T-helper 1 cell treated with Interleukin-12 subunit alpha and Interleukin-12 subunit beta and Interleukin-4 antibody, amounts not matched to agents 30 ng/mL and 1 ng/mL, for 36 hours (primary cell): ENCODE results near the gene CFAP52. TPM values are rescaled to one million over a fixed set of nuclear protein-coding genes. Genes with fewer than 3 reads are reported as not detected.
"Not testable (repeated sequence)": the region's sequence is repeated elsewhere in the genome, so short reads cannot be mapped to it uniquely, and the experiment has no call there.

Experiments used
- intact Hi-C: fragments of 100-400 bp; cut with micrococcal nuclease; formaldehyde crosslinking; loops from one replicate; pipeline ENCODE4 v1.15.1; 2024
- total RNA-seq: library from RNA; stranded (reverse); gene quantifications from 2 replicates; pipeline ENCODE4 v1.2.3, GENCODE V29; 2022

The CFAP52 gene
- total RNA-seq, 1 donor from 2014 or later, result not detected

DNA sequence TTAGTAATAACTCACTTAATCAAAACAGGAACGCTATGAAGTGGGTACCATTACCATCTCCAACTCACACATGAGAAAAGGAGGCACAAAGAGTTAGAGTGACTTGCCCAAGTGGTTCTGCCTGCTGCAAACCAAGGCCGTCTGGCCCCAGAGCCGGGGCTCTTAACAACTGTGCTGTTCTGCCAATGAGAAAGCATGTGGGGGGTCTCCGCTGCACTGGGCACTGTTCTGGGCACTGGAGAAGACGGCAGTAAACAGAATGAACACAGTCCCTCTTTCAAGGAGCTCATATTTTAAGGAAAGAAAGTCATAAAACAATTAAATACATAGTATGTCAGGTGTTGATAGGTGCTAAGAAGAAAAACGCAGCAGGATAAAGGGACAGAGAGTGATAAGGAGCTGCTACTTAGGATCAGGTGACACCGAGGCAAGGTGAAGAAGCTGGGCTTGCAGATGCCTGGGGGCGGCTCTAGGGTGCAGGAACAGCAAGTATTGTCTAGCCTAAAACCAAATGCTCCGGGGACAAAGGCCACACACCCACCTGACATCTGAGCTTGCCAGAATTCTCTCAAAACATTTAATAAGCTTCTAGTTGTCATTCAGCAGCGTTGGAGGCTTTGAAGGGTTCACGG, 7.4 kb upstream of the CFAP52 start:
- intact Hi-C loops, result no loop called here

- intact Hi-C loops, result no loop called here
Measured at GRCh38 chr17:9571201-9571600, 5.2 kb upstream of the CFAP52 start.

DNA sequence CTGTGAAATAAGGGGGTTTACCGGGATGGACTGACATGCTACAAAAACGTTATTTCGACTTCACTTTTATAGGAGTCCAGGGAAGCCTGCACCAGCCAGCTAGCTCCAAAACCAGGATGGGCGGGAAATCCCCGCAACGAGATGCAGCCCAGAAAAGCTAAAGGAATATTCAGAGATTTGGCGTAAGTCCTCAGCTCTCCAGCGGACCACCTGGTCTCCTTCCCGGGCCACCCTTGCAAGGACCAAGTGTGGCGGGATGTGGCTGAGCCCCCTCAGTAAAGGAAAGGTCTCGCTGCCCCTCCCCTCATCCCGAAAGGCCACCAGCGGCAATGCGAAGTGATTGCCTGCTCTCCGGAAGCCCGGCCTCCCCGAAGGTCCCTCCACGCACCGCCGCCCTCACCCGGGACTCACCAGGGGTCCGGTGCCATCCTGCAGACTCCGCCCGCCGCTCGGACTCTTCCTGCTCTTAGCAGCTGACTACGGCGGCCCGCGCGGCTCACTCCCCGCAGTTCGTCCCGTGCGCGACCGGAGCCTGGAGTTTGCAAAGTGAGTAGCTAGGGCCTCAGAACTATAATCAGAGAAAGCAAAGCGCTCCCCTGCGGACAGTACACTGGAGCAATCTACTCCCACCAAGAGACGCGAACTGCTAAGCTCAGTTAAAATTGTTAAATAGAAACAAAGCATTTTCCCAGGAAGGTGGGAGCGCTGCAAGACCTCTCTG, 901 bp upstream of the CFAP52 start, which contains the start of gene STX8:
Gene STX8 (minus strand): TSS at position 440 of the 721 bp plus-strand sequence. CDS start 12 bp downstream, at position 428.
- intact Hi-C loops, result loop anchor here (2.0 to 5.0 kb wide), 2 partner anchors 171 to 1122 kb away; partner anchors contain the start of genes ADPRM and SCO1

GRCh38 chr17:9577373-9577709, 899 bp downstream of the CFAP52 start:
- intact Hi-C loops, result loop anchor here (2.0 to 5.0 kb wide), 2 partner anchors 169 to 1120 kb away; partner anchors contain the start of genes ADPRM and SCO1

- intact Hi-C loops, result no loop called here
Measured at GRCh38 chr17:9587969-9588656, 11.7 kb downstream of the CFAP52 start.

DNA sequence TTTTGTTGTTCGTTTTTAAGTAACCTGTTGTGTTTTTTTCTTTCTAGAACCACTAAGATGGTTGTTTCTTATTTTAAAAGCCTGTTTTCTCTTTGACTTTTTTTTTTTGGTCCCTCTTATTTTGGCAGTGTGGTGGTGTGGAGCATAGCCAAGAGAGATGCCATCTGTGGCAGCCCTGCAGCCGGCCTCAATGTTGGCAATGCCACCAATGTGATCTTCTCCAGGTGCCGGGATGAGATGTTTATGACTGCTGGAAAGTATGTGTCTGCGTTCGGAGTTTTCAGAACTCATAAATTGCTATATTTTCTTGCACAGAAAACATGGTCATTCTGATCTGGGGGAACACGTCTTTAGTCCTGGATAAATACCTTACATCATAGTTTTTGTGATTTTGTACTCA, 17.6 kb downstream of the CFAP52 start:
- intact Hi-C loops, result no loop called here

DNA sequence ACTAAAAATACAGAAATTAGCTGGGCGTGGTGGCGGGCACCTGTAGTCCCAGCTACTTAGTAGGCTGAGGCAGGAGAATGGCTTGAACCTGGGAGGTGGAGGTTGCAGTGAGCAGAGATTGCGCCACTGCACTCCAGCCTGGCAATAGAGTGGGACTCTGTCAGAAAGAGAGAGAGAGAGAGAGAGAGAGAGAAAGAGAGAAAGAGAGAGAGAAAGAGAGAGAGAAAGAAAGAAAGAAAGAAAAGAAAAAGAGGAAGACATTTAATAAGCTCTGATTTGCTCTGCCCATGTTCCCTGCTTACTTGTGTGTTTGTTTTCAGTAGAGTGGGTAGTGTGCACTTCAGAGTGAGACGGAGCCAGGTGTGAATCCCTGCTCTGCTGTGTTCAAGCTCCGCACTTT, 21.2 kb downstream of the CFAP52 start:
- intact Hi-C loops, result not testable (repeated sequence)

DNA sequence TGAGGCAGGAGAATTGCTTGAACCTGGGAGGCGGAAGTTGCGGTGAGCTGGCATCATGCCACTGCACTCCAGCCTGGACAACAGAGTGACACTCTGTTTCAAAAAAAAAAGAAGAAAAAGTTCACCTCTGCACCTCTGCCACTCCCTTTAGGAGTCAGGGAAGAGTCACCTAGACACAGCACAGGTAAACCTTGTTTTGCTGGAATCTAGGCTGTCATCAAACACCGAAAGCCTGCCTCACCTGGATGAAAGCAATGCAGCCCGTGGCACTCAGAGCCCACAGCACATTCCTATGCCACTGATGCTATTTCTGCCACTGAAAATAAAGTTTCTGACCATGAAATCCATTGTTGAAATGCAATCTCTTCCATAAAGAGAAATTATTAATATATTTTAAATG, 22.2 kb downstream of the CFAP52 start:
- intact Hi-C loops, result no loop called here

DNA sequence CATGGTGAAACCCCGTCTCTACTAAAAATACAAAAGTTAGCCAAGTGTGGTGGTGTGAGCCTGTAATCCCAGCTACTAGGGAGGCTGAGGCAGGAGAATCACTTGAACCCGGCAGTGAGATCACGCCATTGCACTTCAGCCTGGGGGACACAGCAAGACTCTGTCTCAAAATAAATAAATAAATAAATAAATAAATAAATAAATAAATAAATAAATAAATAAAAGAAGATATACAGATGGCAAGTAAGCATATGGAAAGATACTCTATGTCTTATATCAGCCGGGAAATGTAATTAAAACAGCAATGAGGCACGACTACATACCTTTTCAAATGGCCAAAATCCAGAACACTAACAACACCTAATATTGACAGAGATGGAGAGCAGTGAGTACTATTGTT, 28.1 kb downstream of the CFAP52 start:
- intact Hi-C loops, result not testable (repeated sequence)

DNA sequence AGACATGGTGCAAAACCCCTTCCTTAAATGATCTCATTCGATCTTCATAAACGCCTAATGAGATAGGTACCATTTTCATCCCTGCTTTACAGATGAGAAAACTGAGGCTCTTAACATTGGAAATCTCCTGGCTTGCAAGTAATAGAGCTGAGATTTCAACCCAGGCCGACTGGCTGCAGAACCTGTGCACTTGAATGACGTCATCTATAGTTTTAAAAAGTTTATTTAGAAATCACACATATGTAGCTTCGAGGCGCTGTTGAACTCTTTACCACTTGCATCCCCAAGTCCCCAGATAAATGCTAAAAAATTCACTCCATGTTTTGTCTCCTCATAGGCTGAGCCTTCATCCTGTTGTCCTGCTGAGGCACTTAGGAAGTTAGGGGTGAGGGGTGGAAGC, 30.0 kb downstream of the CFAP52 start:
- intact Hi-C loops, result no loop called here

DNA sequence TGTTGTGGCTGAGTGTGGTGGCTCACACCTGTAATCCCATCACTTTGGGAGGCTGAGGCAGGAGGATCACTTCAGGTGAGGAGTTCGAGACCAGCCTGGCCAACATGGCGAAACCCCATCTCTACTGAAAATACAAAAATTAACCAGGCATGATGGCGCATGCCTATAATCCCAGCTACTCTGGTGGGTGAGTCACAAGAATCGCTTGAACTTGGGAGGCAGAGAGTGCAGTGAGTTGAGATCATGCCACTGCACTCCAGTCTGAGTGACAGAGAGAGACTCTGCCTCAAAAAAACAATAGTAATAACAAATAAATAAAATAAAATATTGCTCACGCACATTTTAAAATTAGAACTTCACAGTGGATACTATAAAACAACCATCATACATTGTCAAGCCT, 30.6 kb downstream of the CFAP52 start:
- intact Hi-C loops, result not testable (repeated sequence)

DNA sequence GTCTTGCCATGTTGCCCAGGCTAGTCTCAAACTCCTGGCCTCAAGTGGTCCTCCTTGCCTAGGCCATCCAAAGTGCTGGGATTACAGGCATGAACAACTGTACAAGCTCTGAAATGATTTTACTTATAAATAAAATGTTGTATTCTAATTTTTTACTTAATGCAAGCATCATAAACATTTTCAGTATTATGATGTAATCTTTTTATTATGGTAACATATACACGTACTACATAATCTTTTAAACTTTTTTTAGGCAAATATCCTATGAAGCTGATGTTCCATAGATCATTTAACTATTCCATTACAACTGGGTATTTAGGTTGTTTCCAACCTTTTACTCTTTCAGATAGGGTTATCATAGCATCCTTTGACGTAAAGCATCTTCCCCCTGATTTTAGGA, 35.1 kb downstream of the CFAP52 start:
- intact Hi-C loops, result no loop called here

DNA sequence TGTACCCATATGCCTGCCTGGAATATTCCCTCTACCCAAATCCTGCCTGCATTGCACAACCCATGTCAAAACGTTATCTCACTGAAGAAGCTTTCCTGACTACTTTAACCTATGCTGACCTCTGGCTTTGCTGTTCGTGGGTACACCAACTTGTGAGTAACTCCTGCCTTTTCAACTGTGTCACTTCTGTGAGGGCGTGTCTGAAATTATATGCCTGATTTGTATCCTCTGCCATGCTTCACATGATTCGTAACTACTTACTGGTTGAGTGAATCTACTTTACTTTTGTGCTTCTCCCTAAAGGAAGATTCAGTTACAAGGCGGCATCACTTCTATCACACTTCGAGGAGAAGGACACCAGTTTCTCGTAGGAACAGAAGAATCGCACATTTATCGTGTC, 35.6 kb downstream of the CFAP52 start:
- intact Hi-C loops, result no loop called here

GRCh38 chr17:9615486-9615885, 39.0 kb downstream of the CFAP52 start:
- intact Hi-C loops, result no loop called here

DNA sequence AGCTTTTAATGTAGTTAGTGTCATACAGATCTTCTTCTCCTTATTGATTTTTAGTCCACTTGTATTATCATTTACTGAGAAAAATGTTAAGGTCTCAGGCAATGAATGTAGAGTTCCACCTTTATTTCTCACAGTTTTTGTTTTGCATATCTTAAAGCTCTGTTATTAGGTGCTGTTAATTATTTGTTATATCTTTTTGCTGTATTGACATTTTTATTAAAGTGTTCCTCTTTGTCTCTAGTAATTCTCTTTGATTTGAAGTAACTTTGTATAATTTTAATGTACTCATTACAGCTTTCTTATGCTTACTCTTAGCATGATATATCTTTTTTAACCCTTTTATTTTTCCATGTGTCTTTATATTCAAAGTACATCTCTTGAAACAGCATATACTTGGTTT, 46.5 kb downstream of the CFAP52 start:
- intact Hi-C loops, result no loop called here

GRCh38 chr17:9628509-9628908, 52.1 kb downstream of the CFAP52 start:
- intact Hi-C loops, result no loop called here

GRCh38 chr17:9632741-9633140, 56.3 kb downstream of the CFAP52 start:
- intact Hi-C loops, result no loop called here

- intact Hi-C loops, result no loop called here
Measured at GRCh38 chr17:9635340-9635739, 58.9 kb downstream of the CFAP52 start.

DNA sequence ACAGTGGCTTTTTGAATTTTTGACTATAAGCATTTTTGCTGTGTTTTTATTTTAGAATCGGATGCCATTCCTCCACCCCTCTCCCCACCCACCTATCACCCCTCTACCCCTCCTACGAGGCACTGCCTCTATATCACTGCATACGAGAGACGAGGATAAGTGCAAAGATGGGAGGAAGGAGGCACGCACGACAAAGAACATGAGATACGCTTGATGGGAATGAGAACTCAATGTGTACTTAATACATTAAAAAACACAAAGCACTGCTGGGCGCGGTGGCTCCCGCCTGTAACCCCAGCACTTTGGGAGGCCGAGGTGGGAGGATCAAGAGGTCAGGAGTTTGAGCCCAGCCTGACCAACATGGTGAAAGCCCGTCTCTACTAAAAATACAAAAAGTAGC, 60.1 kb downstream of the CFAP52 start:
- intact Hi-C loops, result no loop called here

- intact Hi-C loops, result not testable (repeated sequence)
Measured at GRCh38 chr17:9640388-9640787, 63.9 kb downstream of the CFAP52 start.

DNA sequence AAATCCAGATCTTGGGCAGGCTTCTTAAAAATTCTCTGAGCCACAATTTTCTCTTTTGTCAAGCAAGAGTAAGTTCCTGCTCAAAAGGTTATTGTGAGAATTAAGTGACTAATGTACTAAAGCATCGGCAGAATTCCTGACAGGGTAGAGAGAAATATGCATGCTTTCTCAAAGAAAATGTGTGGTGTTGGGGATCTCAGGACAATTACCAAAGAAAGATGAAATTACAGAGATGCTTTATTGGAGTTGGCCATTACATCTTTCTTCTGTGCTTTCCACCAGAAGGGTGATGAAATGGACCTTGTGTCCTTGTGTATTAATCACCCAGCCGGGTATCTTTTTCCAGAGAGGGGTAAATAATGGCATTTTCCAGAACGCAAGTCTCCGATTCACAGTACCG, 67.2 kb downstream of the CFAP52 start:
- intact Hi-C loops, result no loop called here
